ENCODE results near the gene TRIM37. TPM values are rescaled to one million over a fixed set of nuclear protein-coding genes. Genes with fewer than 3 reads are reported as not detected.

TRIM37 gene
- total RNA-seq, 1 donor from 2014 or later, result 43.9 TPM

DNA sequence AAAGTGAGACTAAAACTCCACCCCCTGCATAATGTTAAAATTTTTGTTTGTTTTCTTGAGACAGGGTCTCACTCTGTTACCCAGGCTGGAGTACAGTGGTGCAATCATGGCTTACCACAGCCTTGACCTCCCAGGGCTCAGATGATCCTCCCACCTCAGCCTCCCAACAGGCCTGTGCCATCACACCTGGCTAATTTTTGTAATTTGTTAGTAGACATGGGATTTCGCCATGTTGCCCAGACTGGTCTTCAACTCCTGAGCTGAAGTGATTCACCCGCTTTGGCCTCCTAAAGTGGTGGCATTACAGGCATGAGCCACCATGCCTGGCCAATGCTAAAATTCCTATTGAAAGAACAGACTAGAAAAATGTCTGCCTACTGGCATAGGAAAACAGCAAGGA is 103.8 kb downstream of the TRIM37 start:
- no peak overlapping the region for H3K4me3 Mint-ChIP-seq (ENCODE audit: unreplicated experiment)
- peaks cover 12% of the 10 kb centered on the region for H3K36me3 Mint-ChIP-seq (ENCODE audit: low read depth)
- no peaks in the 10 kb centered on the region for H3K9me3 Mint-ChIP-seq (ENCODE audit: low read depth)
- no peaks in the 10 kb centered on the region for H3K27me3 Mint-ChIP-seq (ENCODE audit: low read depth)
- TF ChIP-seq, protein P1, sequence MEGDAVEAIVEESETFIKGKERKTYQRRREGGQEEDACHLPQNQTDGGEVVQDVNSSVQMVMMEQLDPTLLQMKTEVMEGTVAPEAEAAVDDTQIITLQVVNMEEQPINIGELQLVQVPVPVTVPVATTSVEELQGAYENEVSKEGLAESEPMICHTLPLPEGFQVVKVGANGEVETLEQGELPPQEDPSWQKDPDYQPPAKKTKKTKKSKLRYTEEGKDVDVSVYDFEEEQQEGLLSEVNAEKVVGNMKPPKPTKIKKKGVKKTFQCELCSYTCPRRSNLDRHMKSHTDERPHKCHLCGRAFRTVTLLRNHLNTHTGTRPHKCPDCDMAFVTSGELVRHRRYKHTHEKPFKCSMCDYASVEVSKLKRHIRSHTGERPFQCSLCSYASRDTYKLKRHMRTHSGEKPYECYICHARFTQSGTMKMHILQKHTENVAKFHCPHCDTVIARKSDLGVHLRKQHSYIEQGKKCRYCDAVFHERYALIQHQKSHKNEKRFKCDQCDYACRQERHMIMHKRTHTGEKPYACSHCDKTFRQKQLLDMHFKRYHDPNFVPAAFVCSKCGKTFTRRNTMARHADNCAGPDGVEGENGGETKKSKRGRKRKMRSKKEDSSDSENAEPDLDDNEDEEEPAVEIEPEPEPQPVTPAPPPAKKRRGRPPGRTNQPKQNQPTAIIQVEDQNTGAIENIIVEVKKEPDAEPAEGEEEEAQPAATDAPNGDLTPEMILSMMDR (IDR thresholded peaks at IDR 0.05), result no peak
- peak overlapping the region; percentile 97 for H3K27ac Mint-ChIP-seq (ENCODE audit: unreplicated experiment)
- DNase-seq (ENCODE audit: low spot score), result no peak
- peaks cover 49% of the 10 kb centered on the region for H3K4me1 Mint-ChIP-seq (ENCODE audit: low read depth)

DNA sequence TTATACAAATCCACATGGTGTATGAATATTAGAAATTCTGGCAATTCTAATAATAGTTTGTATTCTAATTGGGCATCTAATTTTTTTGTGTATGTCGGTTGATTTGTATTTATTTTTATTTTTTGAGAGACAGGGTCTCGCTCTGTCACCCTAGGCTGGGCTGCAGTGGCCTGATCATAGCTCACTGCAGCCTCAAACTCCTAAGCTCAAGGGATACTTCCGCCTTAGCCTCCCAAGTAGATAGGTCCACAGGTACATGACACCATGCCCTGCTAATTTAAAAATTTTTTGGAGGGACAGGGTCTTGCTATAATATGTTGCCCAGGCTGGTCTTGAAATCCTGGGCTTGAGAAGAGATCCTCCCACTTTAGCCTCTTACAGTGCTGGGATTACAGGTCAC is 104.6 kb downstream of the TRIM37 start:
- peak overlapping the region; percentile 97 for H3K27ac Mint-ChIP-seq (ENCODE audit: unreplicated experiment)
- no peaks in the 10 kb centered on the region for H3K9me3 Mint-ChIP-seq (ENCODE audit: low read depth)
- TF ChIP-seq, protein P1 (IDR thresholded peaks at IDR 0.05), result no peak
- H3K4me1 Mint-ChIP-seq (ENCODE audit: low read depth), result peaks cover 56% of the 10 kb centered on the region
- peaks cover 14% of the 10 kb centered on the region for H3K36me3 Mint-ChIP-seq (ENCODE audit: low read depth)
- no peak overlapping the region for H3K4me3 Mint-ChIP-seq (ENCODE audit: unreplicated experiment)
- DNase-seq (ENCODE audit: low spot score), result no peak
- H3K27me3 Mint-ChIP-seq (ENCODE audit: low read depth), result no peaks in the 10 kb centered on the region

DNA sequence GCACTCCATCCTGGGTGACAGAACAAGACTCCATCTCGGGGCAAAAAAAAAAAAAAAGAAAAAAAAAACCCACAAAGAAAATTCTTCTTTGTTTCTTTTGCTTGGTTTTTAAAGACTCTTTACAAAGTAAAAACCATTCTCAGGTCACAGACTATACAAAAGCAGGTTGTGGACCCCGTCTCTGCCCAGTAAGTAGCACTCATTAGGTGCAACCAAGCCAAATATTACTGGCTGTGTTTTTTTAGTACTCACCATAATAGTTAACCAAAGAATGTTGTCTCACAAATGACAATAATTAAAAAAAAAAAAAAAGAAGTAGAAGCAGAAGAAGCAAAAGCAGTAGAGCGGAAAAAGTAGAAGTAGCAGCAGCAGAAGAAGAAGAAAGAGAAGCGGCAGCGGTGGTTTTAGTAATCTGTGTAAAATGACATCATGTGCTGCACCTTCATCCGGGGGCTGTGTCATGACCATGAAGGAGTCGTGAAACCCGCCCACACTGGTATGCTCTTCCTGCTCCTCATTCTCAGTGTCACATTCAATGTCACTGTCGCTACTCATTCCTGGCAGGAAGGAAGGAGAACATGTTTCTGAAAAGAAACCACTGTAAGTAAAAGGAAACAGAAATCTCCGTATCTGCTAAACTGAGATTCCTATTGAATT is 105.4 kb downstream of the TRIM37 start:
- Mint-ChIP-seq H3K27me3 (ENCODE audit: low read depth) (no peaks in the 10 kb centered on the region), H3K9me3 (ENCODE audit: low read depth) (no peaks in the 10 kb centered on the region), H3K36me3 (ENCODE audit: low read depth) (peaks cover 14% of the 10 kb centered on the region), H3K27ac (ENCODE audit: unreplicated experiment) (peak overlapping the region; percentile 97), H3K4me3 (ENCODE audit: unreplicated experiment) (peak overlapping the region; percentile 66), H3K4me1 (ENCODE audit: low read depth) (peaks cover 60% of the 10 kb centered on the region)
- TF ChIP-seq, protein P1 (IDR thresholded peaks at IDR 0.05), result no peak
- no peak for DNase-seq (ENCODE audit: low spot score)

DNA sequence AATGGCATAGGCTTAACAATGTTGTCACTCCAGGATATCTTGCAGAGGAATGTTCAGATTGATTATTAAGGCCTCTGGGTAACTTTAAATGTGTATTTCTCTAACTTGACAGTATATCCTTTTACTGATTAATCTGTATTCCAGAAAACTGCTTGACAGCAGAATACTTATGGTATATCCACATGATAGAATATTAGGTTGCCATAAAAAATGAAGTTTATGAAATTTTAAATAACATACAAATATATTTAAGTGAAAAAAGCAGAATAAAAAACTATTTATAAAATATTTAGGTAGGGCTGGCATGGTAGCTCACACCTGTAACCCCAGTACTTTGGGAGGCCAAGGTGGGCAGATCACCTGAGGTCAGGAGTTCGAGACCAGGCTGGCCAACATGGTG is 106.7 kb downstream of the TRIM37 start:
- Mint-ChIP-seq H3K36me3 (ENCODE audit: low read depth) (peaks cover 15% of the 10 kb centered on the region), H3K27ac (ENCODE audit: unreplicated experiment) (peak overlapping the region; percentile 69)
- no peak for DNase-seq (ENCODE audit: low spot score)

DNA sequence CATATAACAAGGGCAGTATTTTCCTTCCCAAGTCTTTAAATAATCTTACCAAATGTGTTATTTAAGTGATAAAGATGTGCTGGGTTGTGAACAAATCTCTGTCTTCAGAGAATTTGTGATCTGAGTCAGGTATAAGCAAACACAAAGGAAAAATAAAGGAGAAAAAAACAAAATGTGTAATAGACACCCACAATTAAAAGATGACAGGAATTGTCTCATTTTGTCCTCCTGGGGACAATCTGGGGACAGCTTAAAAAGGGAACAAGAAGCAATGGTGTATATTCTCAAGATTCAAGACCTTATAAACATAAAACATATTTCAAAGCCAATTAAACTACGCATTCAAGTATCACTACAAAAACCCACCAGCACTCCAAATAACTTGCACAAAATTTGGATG is 107.2 kb downstream of the TRIM37 start:
- Mint-ChIP-seq H3K27ac (ENCODE audit: unreplicated experiment) (no peak overlapping the region), H3K36me3 (ENCODE audit: low read depth) (peaks cover 16% of the 10 kb centered on the region), H3K27me3 (ENCODE audit: low read depth) (no peaks in the 10 kb centered on the region), H3K9me3 (ENCODE audit: low read depth) (no peaks in the 10 kb centered on the region), H3K4me1 (ENCODE audit: low read depth) (peaks cover 65% of the 10 kb centered on the region), H3K4me3 (ENCODE audit: unreplicated experiment) (no peak overlapping the region)
- no peak for DNase-seq (ENCODE audit: low spot score)
- TF ChIP-seq, protein P1 (IDR thresholded peaks at IDR 0.05), result no peak

More for the DNA sequence above, 106.7 kb downstream of the TRIM37 start:
- H3K4me3 Mint-ChIP-seq (ENCODE audit: unreplicated experiment), result no peak overlapping the region
- no peaks in the 10 kb centered on the region for H3K27me3 Mint-ChIP-seq (ENCODE audit: low read depth)
- H3K9me3 Mint-ChIP-seq (ENCODE audit: low read depth), result no peaks in the 10 kb centered on the region
- TF ChIP-seq, protein P1 (IDR thresholded peaks at IDR 0.05), result no peak
- peaks cover 67% of the 10 kb centered on the region for H3K4me1 Mint-ChIP-seq (ENCODE audit: low read depth)
